GM19463 (cell line): Measurements from ENCODE around the gene IL20RA.
"Not testable (repeated sequence)": the region's sequence is repeated elsewhere in the genome, so short reads cannot be mapped to it uniquely, and the experiment has no call there.

Experiments
- ATAC-seq: cut with Tn5 transposase; IDR thresholded peaks from one replicate; pipeline ENCODE4 v1.9.1; 2021; ENCODE audit warnings: mild to moderate bottlenecking, moderate library complexity; ENCODE audit not compliant: unreplicated experiment

The IL20RA gene, protein sequence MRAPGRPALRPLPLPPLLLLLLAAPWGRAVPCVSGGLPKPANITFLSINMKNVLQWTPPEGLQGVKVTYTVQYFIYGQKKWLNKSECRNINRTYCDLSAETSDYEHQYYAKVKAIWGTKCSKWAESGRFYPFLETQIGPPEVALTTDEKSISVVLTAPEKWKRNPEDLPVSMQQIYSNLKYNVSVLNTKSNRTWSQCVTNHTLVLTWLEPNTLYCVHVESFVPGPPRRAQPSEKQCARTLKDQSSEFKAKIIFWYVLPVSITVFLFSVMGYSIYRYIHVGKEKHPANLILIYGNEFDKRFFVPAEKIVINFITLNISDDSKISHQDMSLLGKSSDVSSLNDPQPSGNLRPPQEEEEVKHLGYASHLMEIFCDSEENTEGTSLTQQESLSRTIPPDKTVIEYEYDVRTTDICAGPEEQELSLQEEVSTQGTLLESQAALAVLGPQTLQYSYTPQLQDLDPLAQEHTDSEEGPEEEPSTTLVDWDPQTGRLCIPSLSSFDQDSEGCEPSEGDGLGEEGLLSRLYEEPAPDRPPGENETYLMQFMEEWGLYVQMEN

GRCh38 chr6:137044366-137045221 lies at the start of gene IL20RA:
Gene IL20RA, minus strand, starts transcription at chr6:137044965. Its CDS starts 237 bp downstream, at chr6:137044728.
- ATAC-seq: peak; percentile 68

GRCh38 chr6:137093183-137094069 lies 48.7 kb upstream of the IL20RA start:
- no peak for ATAC-seq

- ATAC-seq: no peak
These were observed 47.3 kb upstream of the IL20RA start for GRCh38 chr6:137092018-137092417.

- no peak for ATAC-seq
These were observed 44.5 kb upstream of the IL20RA start for GRCh38 chr6:137089305-137089704.

DNA sequence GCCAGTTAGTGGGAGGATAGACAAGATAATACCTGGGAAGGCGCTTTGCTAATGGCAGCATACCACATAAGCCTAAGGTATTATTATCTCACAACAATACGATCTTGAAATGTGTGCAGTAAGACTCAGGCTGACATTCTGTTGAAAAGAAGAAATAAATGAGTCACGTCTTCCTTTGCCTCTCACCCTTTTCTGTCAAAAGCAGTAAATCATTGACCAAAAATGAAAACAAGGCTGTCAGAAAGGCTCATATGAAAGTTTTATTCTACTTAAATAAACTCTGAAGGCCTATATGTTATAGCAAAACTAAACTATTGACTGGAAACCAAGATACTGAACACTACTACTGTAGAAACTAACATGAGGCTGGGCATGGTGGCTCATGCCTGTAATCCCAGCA lies 43.1 kb upstream of the IL20RA start:
- ATAC-seq: no peak

DNA sequence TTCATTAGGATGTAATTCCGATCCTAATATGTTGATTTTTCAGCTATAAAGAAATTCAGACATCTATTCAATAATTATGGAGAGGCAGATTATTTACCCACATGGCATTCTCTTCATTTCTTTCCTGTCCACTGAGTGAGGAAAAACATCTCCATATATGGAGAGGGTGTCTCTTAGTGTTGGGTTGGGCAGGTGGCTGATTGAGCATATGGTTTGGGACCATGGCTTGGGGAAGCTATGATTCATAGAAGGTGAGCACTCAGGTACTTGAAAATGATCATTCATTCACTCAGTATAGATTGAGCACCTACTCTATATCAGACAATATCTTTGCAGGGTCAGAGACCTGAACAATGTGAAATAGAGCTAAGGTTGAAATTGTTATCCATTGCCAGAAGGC lies 41.3 kb upstream of the IL20RA start:
- ATAC-seq: no peak

- ATAC-seq: no peak
These were observed 40.3 kb upstream of the IL20RA start for GRCh38 chr6:137084865-137085617.

GRCh38 chr6:137084090-137084489 lies 39.3 kb upstream of the IL20RA start:
- no peak for ATAC-seq

DNA sequence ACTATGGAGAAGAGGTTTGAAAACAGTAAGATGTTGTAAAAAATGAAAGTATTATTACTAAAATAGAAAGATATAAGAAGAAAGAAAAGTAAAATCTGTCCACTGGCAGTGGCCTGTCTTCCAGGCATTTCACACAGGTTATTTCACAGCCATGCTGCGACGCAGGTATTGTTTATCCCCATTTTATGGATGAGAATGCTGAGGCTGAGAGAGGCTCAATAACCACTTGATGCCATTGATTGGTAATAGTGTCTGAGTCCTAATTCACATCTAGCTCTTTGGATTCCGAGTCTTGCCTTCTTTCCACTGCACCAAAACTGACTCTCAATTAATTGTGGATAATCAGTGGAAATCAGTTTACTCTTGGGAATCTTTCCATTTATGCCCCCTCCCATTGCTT lies 37.2 kb upstream of the IL20RA start:
- no peak for ATAC-seq

GRCh38 chr6:137080711-137081110 lies 35.9 kb upstream of the IL20RA start:
- no peak for ATAC-seq

GRCh38 chr6:137076277-137077068 lies 31.7 kb upstream of the IL20RA start:
- peak; percentile 100 for ATAC-seq

DNA sequence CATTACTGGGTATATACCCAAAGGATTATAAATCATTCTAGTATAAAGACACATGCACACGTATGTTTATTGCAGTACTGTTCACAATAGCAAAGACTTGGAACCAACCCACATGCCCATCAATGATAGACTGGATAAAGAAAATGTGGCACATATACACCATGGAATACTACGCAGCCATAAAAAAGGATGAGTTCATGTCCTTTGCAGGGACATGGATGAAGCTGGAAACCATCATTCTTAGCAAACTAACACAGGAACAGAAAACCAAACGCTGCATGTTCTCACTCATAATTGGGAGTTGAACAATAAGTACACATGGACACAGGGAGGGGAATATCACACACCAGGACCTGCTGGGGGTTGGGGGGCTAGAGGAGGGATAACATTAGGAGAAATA lies 31.0 kb upstream of the IL20RA start:
- not testable (repeated sequence) for ATAC-seq

- ATAC-seq: no peak
These were observed 25.5 kb upstream of the IL20RA start for GRCh38 chr6:137070303-137070702.

DNA sequence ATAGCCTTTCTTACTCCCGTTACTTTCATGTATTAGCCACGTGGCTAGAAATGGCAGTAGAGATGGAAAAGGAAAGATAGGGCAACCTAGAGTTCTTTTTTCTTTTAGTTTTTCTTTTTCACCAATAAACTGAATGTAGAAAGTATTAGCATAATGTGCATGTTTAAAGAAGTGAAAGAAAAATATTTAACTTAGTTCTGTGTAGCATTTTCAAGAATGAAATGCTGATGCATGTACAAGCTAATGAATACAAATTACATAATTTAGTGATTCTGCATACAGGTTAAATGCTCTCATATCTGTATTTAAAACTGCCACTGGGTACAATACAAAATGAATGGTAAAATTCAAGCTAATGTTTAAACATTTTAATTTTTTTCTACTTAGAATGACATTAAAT lies 22.6 kb upstream of the IL20RA start:
- ATAC-seq: no peak

- no peak for ATAC-seq
These were observed 13.3 kb upstream of the IL20RA start for GRCh38 chr6:137058037-137058436.

DNA sequence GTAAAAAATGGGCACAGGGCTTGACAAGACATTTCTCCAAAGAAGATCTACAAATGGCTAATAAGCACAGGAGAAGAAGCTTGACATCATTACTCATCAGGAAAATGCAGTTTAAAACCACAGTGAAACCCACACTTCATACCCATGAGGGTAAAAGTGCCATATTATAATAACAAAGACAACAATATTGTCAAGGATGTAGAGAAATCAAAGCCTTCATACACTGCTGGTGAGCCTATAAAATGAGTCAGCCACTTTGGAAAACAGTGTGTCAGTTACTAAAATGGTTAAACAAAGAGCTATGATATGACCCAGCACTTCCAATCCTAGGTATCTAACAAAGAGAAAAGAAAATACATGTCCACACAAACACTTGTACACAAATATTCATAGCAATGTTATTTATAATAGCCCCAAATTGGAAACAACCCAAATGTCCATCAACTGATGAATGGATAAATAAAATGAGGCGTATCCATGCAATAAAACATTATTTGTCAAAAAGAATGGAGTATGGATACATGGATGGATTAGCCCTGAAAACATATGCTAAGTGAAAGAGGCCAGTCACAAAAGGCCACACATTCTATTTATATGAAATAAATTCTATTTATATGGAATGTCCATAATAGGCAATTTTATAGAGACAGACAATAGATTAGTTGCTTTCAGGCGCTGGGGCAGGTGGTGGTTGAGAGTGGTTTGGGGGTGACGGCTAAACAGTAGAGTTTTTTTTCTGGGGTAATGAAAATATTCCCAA lies 11.5 kb upstream of the IL20RA start:
- no peak for ATAC-seq

- ATAC-seq: no peak
These were observed 7.2 kb upstream of the IL20RA start for GRCh38 chr6:137051790-137052472.

DNA sequence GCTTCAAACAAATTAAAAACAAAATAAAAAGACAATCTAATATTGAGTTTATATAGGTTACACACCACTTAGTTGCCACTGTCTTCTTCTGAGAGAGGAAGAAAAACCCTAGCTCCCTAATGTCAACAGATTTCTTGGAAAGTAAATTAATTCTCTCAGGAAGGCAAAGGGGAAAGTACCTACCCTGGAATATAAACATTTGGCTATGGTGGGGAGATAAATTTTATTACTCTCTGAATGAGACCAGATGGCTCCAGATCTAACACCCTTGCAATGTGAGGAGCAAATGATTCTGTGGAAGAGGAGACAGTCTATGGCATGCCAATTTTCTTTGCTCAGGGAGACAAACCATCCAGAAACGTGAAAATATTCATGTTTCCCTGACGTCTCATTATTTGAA lies 4.3 kb upstream of the IL20RA start:
- ATAC-seq: no peak
